Iris pigment epithelial cell (primary cell): ENCODE measurements around the gene HMCN2.

Source experiments
- DNase-seq: peaks from one replicate; pipeline ENCODE4 v3.0.0-alpha.2; 2011; ENCODE audit warnings: low read depth

HMCN2 gene

GRCh38 chr9:130437011-130437789 is 171.6 kb downstream of the HMCN2 start:
- no peak for DNase-seq

GRCh38 chr9:130438382-130438981 is 172.9 kb downstream of the HMCN2 start:
- DNase-seq: no peak

GRCh38 chr9:130441031-130441430 is 175.5 kb downstream of the HMCN2 start:
- DNase-seq: no peak

DNA sequence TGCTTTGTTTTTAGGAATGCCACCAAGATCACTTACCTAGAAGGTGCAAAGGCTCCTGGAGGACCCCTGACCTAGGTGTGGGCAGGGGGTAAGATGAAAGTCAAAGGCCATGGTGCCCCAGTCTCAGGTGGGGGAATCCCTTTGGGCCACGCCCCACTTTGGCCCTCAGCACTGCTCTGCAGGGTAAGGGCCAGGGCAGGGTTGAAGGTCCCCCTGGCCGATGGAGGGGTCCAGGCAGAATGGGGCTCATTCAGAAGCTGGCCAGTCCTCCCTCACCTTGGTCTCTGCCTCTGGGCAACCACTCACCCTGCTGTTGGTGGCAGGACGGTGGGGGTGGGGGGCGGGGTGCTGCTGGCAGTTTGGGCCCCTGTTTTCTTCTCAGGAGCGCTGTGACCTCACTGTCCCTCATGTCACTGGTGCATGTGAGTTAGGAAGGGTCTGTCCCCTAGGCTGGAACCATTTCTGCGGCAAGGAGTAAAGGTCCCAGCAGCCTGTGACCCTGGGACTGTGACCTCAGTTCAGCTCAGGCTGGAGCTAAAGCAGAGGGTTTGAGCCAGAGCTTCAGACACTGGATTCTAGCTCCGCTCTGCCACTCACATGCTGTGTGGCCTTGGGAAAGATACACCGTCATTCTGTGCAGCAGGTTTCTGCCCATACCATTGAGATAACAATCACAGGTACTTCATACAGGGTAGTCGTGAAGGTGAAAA is 177.3 kb downstream of the HMCN2 start:
- no peak for DNase-seq

DNA sequence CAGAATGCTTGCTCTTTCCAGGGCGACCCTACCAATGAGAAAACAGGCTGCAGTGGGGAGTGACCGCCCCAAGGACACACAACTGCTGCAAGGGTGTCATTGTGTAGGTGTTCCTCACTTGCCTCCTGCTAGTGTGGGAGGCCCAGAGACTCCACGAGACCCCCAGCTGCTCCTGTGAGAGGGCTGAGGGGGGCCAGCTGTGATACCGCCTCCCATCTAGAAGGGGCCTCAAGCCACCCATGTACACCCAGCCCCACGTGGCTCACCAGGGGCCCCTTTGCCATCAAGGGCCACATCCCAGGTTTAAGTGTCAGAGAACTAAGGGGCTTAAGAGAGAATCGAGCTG is 177.9 kb downstream of the HMCN2 start:
- DNase-seq: no peak

DNA sequence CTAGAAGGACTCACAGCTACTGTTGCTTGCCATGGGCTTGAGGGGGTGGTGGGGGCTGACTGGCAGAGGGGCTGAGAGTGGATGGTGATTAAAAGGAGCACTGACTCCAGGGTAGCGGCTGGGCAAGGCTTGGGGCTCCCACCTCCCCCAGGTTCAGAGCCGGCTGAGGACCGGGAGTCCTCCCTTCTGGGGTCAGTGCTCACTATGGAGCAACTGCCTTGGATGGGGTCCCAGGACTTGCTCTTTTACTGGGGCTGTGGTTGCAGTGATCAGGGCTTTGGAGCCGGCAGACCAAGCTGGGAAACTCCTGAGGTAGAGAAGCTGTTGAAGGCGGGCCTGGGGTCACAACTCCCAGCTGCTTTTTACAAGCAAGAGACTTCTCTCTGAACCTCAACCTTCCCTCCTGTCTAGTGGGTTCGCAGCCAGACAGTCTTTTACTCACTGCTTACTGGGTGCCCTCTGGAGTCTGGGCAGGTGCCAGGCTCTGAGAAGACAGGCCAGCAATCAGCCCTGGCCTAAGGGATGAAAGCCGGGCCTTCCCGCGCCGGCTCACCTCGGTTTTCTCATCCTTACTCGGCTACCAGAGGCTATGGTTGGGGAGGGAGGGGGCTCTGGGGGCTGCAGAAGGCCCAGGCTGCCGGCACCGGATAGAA is 178.4 kb downstream of the HMCN2 start:
- no peak for DNase-seq

DNA sequence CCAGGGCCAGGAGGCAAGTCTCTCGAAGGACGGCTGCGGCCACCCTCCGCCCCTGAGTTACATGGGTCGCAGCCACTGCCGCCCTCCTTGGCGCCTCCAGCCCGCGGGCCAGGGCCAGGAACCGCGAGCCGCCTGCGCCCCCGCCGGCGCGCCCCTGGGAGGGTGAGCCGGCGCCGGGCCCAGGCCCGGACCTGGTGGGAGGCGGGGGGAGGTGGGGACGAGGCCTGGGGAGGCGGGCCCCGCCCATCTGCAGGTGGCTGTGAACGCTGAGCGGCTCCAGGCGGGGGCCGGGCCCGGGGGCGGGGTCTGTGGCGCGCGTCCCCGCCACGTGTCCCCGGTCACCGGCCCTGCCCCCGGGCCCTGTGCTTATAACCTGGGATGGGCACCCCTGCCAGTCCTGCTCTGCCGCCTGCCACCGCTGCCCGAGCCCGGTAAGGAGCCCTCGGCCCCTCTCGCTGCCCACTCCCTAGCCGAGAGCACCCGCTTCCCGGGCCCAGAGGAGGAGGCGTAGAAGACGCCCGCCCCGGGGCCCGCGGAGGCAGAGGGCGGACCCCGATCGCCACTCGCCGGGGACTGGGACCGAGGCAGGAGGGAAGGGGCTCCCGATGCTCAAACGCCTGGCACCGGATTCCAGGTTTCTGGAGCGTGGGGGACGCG is 179.1 kb downstream of the HMCN2 start, which contains the start of gene ASS1:
Gene ASS1 (plus strand): TSS at position 397 of the 657 bp plus-strand sequence. CDS start 7,268 bp downstream, outside the sequence.
- DNase-seq: no peak

- peak; percentile 49 for DNase-seq
Measured at GRCh38 chr9:130445268-130445983, 179.9 kb downstream of the HMCN2 start.

GRCh38 chr9:130446101-130446861 is 180.7 kb downstream of the HMCN2 start:
- peak; percentile 84 for DNase-seq

GRCh38 chr9:130447193-130447816 is 181.7 kb downstream of the HMCN2 start:
- DNase-seq: no peak

GRCh38 chr9:130448035-130448624 is 182.6 kb downstream of the HMCN2 start:
- DNase-seq: peak; percentile 24

GRCh38 chr9:130448771-130449603 is 183.4 kb downstream of the HMCN2 start:
- no peak for DNase-seq

DNA sequence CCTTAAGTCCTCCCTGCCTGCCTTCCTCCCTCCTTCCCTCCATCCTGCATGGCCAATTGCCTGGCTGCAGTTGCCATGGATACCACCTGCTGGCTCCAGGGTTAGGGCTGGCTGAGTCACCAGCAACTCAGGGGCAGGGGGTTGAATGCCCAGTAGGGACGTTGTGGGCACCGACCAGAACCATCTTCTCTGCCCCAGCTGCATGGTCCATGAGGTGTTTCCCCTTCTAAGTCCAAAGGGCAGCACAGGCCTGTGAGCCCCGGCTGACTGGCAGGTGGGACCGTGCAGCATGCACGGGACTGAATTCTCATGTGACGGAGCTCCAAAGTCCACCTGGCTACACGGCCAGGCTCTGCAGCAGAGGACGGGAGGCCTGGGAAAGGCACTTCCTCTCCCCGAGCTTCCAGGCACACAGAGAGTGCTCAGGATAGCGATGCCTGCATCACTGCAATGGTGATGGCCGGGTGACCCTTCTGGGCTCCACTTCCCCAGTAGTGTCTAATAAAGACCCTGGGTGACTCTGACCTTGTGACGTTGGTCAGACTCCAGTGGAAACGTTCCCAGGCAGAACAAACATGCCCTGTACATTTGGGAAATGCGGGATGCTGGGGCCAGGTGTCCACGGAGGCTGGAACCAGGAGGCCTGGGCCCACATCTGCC is 184.9 kb downstream of the HMCN2 start:
- no peak for DNase-seq

DNA sequence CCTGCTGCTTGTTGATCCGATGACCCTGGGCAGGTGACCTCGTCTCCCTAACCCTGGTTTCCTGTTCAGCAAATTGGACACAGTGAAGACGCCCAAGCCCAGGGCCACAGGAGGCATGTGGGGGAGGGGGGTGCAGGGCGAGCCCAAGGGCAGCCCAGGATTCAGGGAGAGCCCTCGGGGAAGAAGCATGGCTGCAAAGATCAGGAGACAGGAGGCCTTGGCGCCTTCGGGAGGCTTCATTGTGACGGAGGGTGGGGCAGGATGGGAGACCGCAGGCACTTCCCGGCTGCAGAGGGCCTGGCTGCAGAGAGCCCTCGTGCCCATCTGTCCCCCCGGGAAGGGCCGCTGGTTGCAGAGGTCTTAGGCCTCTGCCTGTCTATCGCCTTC is 185.4 kb downstream of the HMCN2 start:
- DNase-seq: no peak

- DNase-seq: peak; percentile 95
Measured at GRCh38 chr9:130451509-130452388, 186.2 kb downstream of the HMCN2 start.

- no peak for DNase-seq
Measured at GRCh38 chr9:130452835-130453234, 187.3 kb downstream of the HMCN2 start.

DNA sequence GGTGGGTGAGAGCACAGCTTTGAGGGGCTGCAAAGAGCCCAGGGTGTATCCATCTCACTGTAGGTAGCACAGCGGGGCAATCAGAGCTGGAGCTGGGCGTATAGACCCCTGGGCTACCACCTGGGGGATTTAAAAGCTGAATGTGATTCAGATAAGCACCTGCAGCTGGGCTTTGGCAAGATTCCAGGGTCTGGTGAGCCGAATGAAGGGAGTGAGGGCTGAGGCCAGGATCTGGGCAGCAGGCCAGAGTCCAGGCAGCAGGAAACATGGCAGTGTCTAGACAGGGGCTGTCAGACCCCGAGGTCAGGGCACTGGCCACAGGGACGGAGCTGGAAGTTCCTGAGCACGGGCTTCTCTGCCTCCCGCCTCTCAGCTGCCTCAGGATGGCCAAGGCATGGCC is 187.9 kb downstream of the HMCN2 start:
- peak; percentile 35 for DNase-seq
